Cardiac fibroblast (primary cell): ENCODE results near the gene NUDC.
"Not testable (repeated sequence)": the region's sequence is repeated elsewhere in the genome, so short reads cannot be mapped to it uniquely, and the experiment has no call there.

Experiments
- DNase-seq, 2 donors: peaks; one replicate each; pipeline versions ENCODE4 v3.0.0 to v3.0.0-alpha.2; 2010; ENCODE audit warnings: low read depth in 2 of 2
- H3K4me3 ChIP-seq, 2 donors: replicated peaks in 1 of 2; 1 replicate in 1 of 2; 2 replicates in 1 of 2; pipeline ENCODE4 v1.5.1; 2011; ENCODE audit warnings: low read depth in 2 of 2, low read length in 2 of 2, mild to moderate bottlenecking in 2 of 2, moderate library complexity in 1 of 2
- CTCF ChIP-seq: IDR thresholded peaks from one replicate; pipeline ENCODE4 v1.5.1; 2011; ENCODE audit warnings: low read depth, mild to moderate bottlenecking, low read length, inconsistent platforms

Gene NUDC

GRCh38 chr1:26921540-26922430, at the start of gene NUDC:
TSS of gene NUDC (plus strand) at chr1:26921743. CDS start at chr1:26921849, 106 bp downstream.
- peak; percentile 97 to 98 for DNase-seq
- peak within 1 kb of the TSS; percentile 88 to 95 for H3K4me3 ChIP-seq
- no peak for TF ChIP-seq CTCF

- H3K4me3 ChIP-seq, DNase-seq: not testable (repeated sequence)
Observed at GRCh38 chr1:26873097-26873496, 48.4 kb upstream of the NUDC start.

- no peak overlapping the region for H3K4me3 ChIP-seq
- no peak for DNase-seq
- TF ChIP-seq CTCF, result no peak
Observed at GRCh38 chr1:26874896-26875295, 46.6 kb upstream of the NUDC start.

- TF ChIP-seq CTCF, result no peak
- no peak for DNase-seq
- H3K4me3 ChIP-seq, result no peak overlapping the region
Observed at GRCh38 chr1:26877326-26877725, 44.2 kb upstream of the NUDC start.

- H3K4me3 ChIP-seq, result no peak overlapping the region
- DNase-seq, result no peak
- no peak for TF ChIP-seq CTCF
Observed at GRCh38 chr1:26879793-26880192, 41.8 kb upstream of the NUDC start.

GRCh38 chr1:26881611-26882010, 39.9 kb upstream of the NUDC start:
- not testable (repeated sequence) for H3K4me3 ChIP-seq, DNase-seq

GRCh38 chr1:26882696-26883463, 38.7 kb upstream of the NUDC start:
- no peak overlapping the region for H3K4me3 ChIP-seq
- no peak for TF ChIP-seq CTCF
- DNase-seq, result no peak
